PFSK-1 (cell line): Measurements from ENCODE around the gene TRMT61A.
A peak's percentile ranks its signal among the peaks of the same experiment; 100 is the strongest.

Experiments
- FOXP2 ChIP-seq: optimal IDR thresholded peaks from 2 replicates; pipeline ENCODE3; 2011; ENCODE audit warnings: borderline replicate concordance, control low read depth, inconsistent platforms; ENCODE audit not compliant: insufficient read depth; ENCODE audit errors: extremely low read length, extremely low read depth
- POLR2AphosphoS5 ChIP-seq: IDR thresholded peaks from 2 replicates; pipeline ENCODE4 v1.6.1; 2012; ENCODE audit warnings: low read depth, mild to moderate bottlenecking, control low read depth, low read length, moderate library complexity
- SIN3A ChIP-seq: IDR thresholded peaks from 2 replicates; pipeline ENCODE4 v1.6.1; 2012; ENCODE audit warnings: mild to moderate bottlenecking, low read length, moderate library complexity, borderline replicate concordance; ENCODE audit not compliant: insufficient read depth
- TAF1 ChIP-seq: IDR thresholded peaks from 2 replicates; pipeline ENCODE4 v1.6.1; 2012; ENCODE audit warnings: low read length, control low read depth, borderline replicate concordance; ENCODE audit not compliant: insufficient read depth
- TF ChIP-seq, protein P1 (sequence below), 2 experiments: IDR thresholded peaks; 2 replicates each; pipeline versions ENCODE4 v1.6.1 to v1.8.0; 2011 to 2012; ENCODE audit warnings: low read depth in 2 of 2, low read length in 2 of 2, control low read depth in 1 of 2, inconsistent platforms in 1 of 2, mild to moderate bottlenecking in 1 of 2, moderate library complexity in 1 of 2; ENCODE audit not compliant: insufficient read depth in 1 of 2

The TRMT61A gene

DNA sequence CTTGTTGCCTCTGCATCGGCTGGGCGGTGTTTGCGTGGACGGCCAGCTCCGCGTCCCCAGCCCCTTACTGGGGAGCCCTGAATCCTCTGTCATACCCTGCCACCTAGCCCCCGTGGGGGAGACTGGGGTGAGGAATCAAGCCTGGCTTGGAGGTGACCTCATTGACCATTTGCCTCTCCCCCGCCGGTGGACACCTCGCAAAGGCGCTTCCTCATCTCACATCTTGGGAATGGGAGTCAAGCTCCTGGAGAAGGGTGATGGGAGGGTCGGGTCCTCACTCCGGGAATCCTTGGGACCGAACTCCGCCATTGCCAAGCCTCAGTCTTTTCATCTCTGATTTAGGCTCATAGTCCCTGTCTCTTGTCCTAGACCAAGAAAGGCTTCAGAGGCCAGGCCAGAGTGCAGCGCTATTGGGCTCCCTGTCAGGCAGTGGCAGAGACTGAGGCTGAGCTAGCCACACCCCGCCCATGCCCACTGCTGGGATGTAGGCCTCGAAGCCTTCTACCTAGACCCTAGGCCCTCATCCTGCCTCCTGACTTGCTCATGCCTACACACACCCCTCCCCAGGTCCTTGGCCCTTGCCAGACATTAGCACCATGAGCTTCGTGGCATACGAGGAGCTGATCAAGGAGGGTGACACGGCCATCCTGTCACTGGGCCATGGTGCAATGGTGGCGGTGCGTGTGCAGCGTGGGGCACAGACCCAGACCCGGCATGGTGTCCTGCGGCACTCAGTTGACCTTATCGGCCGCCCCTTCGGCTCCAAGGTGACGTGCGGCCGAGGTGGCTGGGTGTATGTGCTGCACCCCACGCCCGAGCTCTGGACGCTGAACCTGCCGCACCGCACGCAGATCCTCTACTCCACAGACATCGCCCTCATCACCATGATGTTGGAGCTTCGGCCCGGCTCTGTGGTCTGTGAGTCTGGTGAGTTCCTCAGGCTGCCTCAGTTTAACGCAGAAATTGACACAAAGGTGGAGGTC, 678 bp downstream of the TRMT61A start:
- TF ChIP-seq FOXP2 (no peak), TAF1 (no peak), POLR2AphosphoS5 (no peak), SIN3A (no peak)
- TF ChIP-seq, protein P1, sequence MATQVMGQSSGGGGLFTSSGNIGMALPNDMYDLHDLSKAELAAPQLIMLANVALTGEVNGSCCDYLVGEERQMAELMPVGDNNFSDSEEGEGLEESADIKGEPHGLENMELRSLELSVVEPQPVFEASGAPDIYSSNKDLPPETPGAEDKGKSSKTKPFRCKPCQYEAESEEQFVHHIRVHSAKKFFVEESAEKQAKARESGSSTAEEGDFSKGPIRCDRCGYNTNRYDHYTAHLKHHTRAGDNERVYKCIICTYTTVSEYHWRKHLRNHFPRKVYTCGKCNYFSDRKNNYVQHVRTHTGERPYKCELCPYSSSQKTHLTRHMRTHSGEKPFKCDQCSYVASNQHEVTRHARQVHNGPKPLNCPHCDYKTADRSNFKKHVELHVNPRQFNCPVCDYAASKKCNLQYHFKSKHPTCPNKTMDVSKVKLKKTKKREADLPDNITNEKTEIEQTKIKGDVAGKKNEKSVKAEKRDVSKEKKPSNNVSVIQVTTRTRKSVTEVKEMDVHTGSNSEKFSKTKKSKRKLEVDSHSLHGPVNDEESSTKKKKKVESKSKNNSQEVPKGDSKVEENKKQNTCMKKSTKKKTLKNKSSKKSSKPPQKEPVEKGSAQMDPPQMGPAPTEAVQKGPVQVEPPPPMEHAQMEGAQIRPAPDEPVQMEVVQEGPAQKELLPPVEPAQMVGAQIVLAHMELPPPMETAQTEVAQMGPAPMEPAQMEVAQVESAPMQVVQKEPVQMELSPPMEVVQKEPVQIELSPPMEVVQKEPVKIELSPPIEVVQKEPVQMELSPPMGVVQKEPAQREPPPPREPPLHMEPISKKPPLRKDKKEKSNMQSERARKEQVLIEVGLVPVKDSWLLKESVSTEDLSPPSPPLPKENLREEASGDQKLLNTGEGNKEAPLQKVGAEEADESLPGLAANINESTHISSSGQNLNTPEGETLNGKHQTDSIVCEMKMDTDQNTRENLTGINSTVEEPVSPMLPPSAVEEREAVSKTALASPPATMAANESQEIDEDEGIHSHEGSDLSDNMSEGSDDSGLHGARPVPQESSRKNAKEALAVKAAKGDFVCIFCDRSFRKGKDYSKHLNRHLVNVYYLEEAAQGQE (IDR thresholded peaks at IDR 0.05; ENCODE audit: insufficient read depth in 1 of 2, low read depth in 2 of 2, low read length in 2 of 2) = no peak

DNA sequence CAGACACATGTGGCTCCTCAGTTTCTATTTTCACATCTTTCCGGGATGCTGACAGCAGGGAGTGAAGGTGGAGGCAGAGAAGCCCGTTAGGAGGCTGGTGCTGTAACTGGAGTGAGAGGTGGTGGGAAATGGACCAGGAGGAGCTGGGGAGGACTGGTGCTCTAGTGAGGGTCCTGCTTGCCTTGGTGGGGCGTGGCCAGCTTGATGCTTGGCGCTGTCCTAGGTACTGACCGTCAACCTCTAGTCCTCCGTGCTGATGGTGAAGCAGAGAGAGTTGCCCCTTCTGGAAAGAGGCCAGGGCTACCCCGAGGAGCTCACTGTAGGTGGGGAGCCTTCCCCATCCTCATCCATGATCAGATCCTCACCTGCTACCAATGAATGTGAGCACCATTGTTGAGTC, 1.4 kb downstream of the TRMT61A start:
- no peak for TF ChIP-seq POLR2AphosphoS5
- peak; percentile 33; the same call in 1 of the 2 replicates for TF ChIP-seq SIN3A
- TF ChIP-seq FOXP2 = no peak
- no peak for TF ChIP-seq TAF1
- TF ChIP-seq, protein P1 (IDR thresholded peaks at IDR 0.05; ENCODE audit: insufficient read depth in 1 of 2, low read depth in 2 of 2, low read length in 2 of 2) = peak; percentile 93 to 94

DNA sequence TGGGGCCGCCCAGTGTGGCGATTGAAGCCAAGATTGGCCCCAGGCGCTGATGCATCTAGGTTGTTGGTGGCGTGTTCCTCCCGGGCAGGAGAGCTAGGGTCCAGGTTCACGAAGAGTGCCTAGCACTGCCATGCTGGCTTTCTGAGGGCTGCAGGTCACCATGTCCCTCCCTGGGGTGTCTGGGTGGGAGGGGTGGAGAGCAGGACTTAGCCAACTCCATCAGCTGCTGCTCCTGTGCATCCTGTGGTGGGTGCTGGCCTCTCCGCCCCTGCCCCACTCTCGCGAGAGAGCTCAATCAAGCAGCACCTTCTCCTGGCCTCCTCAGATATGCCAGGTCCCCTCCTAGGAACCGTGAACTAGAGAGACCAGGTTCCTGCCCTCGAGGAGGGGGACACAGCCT, 1.8 kb downstream of the TRMT61A start:
- TF ChIP-seq SIN3A = no peak
- TF ChIP-seq, protein P1 (IDR thresholded peaks at IDR 0.05; ENCODE audit: insufficient read depth in 1 of 2, low read depth in 2 of 2, low read length in 2 of 2) = no peak
- TF ChIP-seq TAF1 = no peak
- TF ChIP-seq POLR2AphosphoS5 = no peak
- no peak for TF ChIP-seq FOXP2

DNA sequence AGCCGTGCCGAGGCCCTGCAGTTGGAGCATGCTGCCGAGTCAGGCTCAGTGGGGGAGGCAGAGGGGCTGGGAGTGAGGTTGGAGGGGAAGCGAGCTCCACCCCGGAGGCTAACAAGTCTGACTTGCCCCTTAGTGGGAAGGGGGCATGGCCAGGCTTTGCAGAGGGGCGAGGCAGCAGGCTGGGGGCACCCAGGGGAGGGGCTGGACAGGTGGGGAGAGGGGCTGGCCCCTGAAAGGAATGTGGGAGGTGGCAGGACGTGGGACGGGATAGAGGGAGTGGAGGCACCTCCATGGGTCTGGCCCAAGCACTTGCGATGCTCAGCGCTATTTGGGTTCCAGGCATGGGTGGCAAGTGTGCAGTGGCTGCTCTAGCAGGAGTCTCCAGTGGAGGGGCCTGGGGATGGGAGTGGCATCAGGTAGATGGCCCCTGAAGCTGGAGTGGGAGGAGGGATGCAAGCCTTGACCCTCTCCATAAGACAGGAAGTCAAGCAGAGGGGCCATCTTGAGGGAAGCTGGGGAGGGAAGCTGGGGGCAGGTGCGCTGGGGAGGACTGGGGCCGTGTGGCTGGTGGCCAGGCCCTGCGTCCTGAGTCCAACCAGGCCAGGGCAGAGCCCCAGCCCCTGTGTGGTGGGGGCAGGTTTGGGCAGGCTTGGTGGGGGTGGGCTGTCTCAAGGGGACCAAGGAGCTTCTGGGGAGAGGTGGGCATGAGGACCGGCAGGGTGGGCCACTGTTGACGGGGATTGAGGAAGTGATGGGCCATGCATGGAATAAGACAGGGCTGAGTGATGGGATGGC, 2.6 kb downstream of the TRMT61A start:
- TF ChIP-seq TAF1 (no peak), POLR2AphosphoS5 (no peak), SIN3A (no peak), FOXP2 (no peak)
- TF ChIP-seq, protein P1 (IDR thresholded peaks at IDR 0.05; ENCODE audit: insufficient read depth in 1 of 2, low read depth in 2 of 2, low read length in 2 of 2) = no peak
